ENCODE results near the gene RSAD1. TPM values are rescaled to one million over a fixed set of nuclear protein-coding genes. Genes with fewer than 3 reads are reported as not detected.

The RSAD1 gene
- total RNA-seq, 2 donors from 2014 or later = 26.6 to 35.8 TPM

- Mint-ChIP-seq H3K9me3 (no peaks in the 10 kb centered on the region), H3K27me3 (ENCODE audit: insufficient read depth) (peaks cover 51% of the 10 kb centered on the region), H3K4me3 (peak overlapping the region; percentile 24), H3K4me1 (peaks cover 16% of the 10 kb centered on the region), H3K27ac (no peak overlapping the region), H3K36me3 (ENCODE audit: low read depth) (peaks cover 37% of the 10 kb centered on the region)
- no peaks in the 10 kb centered on the region for H3K36me3 ChIP-seq (ENCODE audit: control insufficient read depth, insufficient read depth, low read length)
- peaks cover 16% of the 10 kb centered on the region for H3K27me3 ChIP-seq (ENCODE audit: control insufficient read depth, insufficient read depth, low read length, poor library complexity, severe bottlenecking)
- H3K27ac ChIP-seq (ENCODE audit: low read depth, low read length) = no peak overlapping the region
- no peak overlapping the region for H3K4me3 ChIP-seq (ENCODE audit: low read length)
- no peak for TF ChIP-seq CTCF (conservative IDR thresholded peaks at IDR 0.05)
- no peak overlapping the region for H3K9ac ChIP-seq (ENCODE audit: extremely low read depth, low read length, poor library complexity, severe bottlenecking)
- H3K9me3 ChIP-seq (ENCODE audit: control insufficient read depth, low read length) = no peaks in the 10 kb centered on the region
- peak; percentile 59 for DNase-seq
- WGBS, 2 experiments (ENCODE audit: insufficient coverage in 1 of 2, insufficient read length in 1 of 2) = 88 to 90% methylated on average over 5 to 18 of the region's 19 CpGs
- no peaks in the 10 kb centered on the region for H3K4me1 ChIP-seq (ENCODE audit: control insufficient read depth, insufficient read depth, low read length)
These were observed 8.9 kb upstream of the RSAD1 start for GRCh38 chr17:50469671-50470305.

GRCh38 chr17:50470426-50470825, 8.2 kb upstream of the RSAD1 start:
- TF ChIP-seq CTCF (conservative IDR thresholded peaks at IDR 0.05) = no peak
- Mint-ChIP-seq H3K27me3 (ENCODE audit: insufficient read depth) (peaks cover 56% of the 10 kb centered on the region), H3K4me3 (no peak overlapping the region), H3K36me3 (ENCODE audit: low read depth) (peaks cover 33% of the 10 kb centered on the region), H3K4me1 (peaks cover 16% of the 10 kb centered on the region), H3K27ac (no peak overlapping the region), H3K9me3 (no peaks in the 10 kb centered on the region)
- no peaks in the 10 kb centered on the region for H3K9me3 ChIP-seq (ENCODE audit: control insufficient read depth, low read length)
- 90 to 96% methylated on average over 4 to 6 of the region's 6 CpGs for WGBS, 2 experiments (ENCODE audit: insufficient coverage in 1 of 2, insufficient read length in 1 of 2)
- no peak overlapping the region for H3K9ac ChIP-seq (ENCODE audit: extremely low read depth, low read length, poor library complexity, severe bottlenecking)
- H3K36me3 ChIP-seq (ENCODE audit: control insufficient read depth, insufficient read depth, low read length) = no peaks in the 10 kb centered on the region
- peaks cover 16% of the 10 kb centered on the region for H3K27me3 ChIP-seq (ENCODE audit: control insufficient read depth, insufficient read depth, low read length, poor library complexity, severe bottlenecking)
- no peaks in the 10 kb centered on the region for H3K4me1 ChIP-seq (ENCODE audit: control insufficient read depth, insufficient read depth, low read length)
- no peak overlapping the region for H3K27ac ChIP-seq (ENCODE audit: low read depth, low read length)
- peak; percentile 53 for DNase-seq
- H3K4me3 ChIP-seq (ENCODE audit: low read length) = no peak overlapping the region

- no peak for TF ChIP-seq CTCF (conservative IDR thresholded peaks at IDR 0.05)
- no peaks in the 10 kb centered on the region for H3K9me3 Mint-ChIP-seq
- H3K4me1 Mint-ChIP-seq = peaks cover 19% of the 10 kb centered on the region
- H3K27me3 Mint-ChIP-seq (ENCODE audit: insufficient read depth) = peaks cover 61% of the 10 kb centered on the region
- peaks cover 16% of the 10 kb centered on the region for H3K27me3 ChIP-seq (ENCODE audit: control insufficient read depth, insufficient read depth, low read length, poor library complexity, severe bottlenecking)
- no peak overlapping the region for H3K9ac ChIP-seq (ENCODE audit: extremely low read depth, low read length, poor library complexity, severe bottlenecking)
- no peaks in the 10 kb centered on the region for H3K4me1 ChIP-seq (ENCODE audit: control insufficient read depth, insufficient read depth, low read length)
- H3K4me3 Mint-ChIP-seq = no peak overlapping the region
- no peaks in the 10 kb centered on the region for H3K36me3 ChIP-seq (ENCODE audit: control insufficient read depth, insufficient read depth, low read length)
- H3K27ac ChIP-seq (ENCODE audit: low read depth, low read length) = no peak overlapping the region
- H3K4me3 ChIP-seq (ENCODE audit: low read length) = no peak overlapping the region
- no peak for DNase-seq
- no peak overlapping the region for H3K27ac Mint-ChIP-seq
- H3K36me3 Mint-ChIP-seq (ENCODE audit: low read depth) = peaks cover 28% of the 10 kb centered on the region
- 89 to 93% methylated on average over 17 to 22 of the region's 22 CpGs for WGBS, 2 experiments (ENCODE audit: insufficient coverage in 1 of 2, insufficient read length in 1 of 2)
- H3K9me3 ChIP-seq (ENCODE audit: control insufficient read depth, low read length) = no peaks in the 10 kb centered on the region
These were observed 7.4 kb upstream of the RSAD1 start for GRCh38 chr17:50471009-50471905.

Measured in endodermal cell (in vitro differentiated cells).